Naive thymus-derived CD8-positive, alpha-beta T cell (primary cell): ENCODE data around the gene DLX6. TPM values are rescaled to one million over a fixed set of nuclear protein-coding genes. Genes with fewer than 3 reads are reported as not detected.
"Not testable (repeated sequence)": the region's sequence is repeated elsewhere in the genome, so short reads cannot be mapped to it uniquely, and the experiment has no call there.

Experiments
- ATAC-seq, 2 donors: fragments of 150-1000 bp; cut with Tn5 transposase in 1 of 2; sonication (Bioruptor Pico), chemical (Tn5 transposase) in 1 of 2; 1 replicate in 1 of 2; 2 replicates in 1 of 2; pipeline ENCODE4 v1.10.0; 2021; ENCODE audit warnings: mild to moderate bottlenecking in 2 of 2, moderate library complexity in 2 of 2
- POLR2A ChIA-PET: fragments of 350-600 bp; sonication (Branson Sonifier 250); formaldehyde crosslinking; loops from one replicate; lab custom pipeline; 2021; ENCODE audit warnings: antibody characterized with exemption; lab: Charles Lee
- DNase-seq, 10 donors: peaks; one replicate each; pipeline versions ENCODE4 v3.0.0 to v3.0.0-alpha.2; 2020 to 2022
- H3K27ac Mint-ChIP-seq, 10 donors: one replicate each; pipeline ENCODE4 v1.8.0; 2020 to 2022; ENCODE audit warnings: mild to moderate bottlenecking in 10 of 10, mixed read lengths in 10 of 10, moderate library complexity in 4 of 10, inconsistent platforms in 1 of 10
- H3K27me3 Mint-ChIP-seq, 5 donors: one replicate each; pipeline ENCODE4 v1.8.0; 2021 to 2022; ENCODE audit warnings: mixed read lengths in 5 of 5
- H3K36me3 Mint-ChIP-seq, 3 donors: one replicate each; pipeline ENCODE4 v1.8.0; 2020 to 2022; ENCODE audit warnings: mixed read lengths in 3 of 3, mild to moderate bottlenecking in 2 of 3, inconsistent platforms in 1 of 3
- H3K4me1 Mint-ChIP-seq, 4 donors: one replicate each; pipeline ENCODE4 v1.8.0; 2021 to 2022; ENCODE audit warnings: mixed read lengths in 4 of 4
- H3K4me3 Mint-ChIP-seq, 10 donors: one replicate each; pipeline ENCODE4 v1.8.0; 2020 to 2022; ENCODE audit warnings: mild to moderate bottlenecking in 10 of 10, mixed read lengths in 10 of 10, moderate library complexity in 6 of 10, inconsistent platforms in 1 of 10
- H3K9me3 Mint-ChIP-seq, 9 donors: one replicate each; pipeline ENCODE4 v1.8.0; 2020 to 2022; ENCODE audit warnings: mixed read lengths in 9 of 9, mild to moderate bottlenecking in 3 of 9, inconsistent platforms in 1 of 9, moderate library complexity in 1 of 9
- polyA plus RNA-seq, 3 donors: library from polyadenylated mRNA; unstranded; fragments of 300-500 nt; fragmentation: Illumina TruSeq; gene quantifications; one replicate each; pipeline ENCODE4 v1.2.3, GENCODE V29; 2021
- total RNA-seq, 8 experiments: library from RNA in 2 of 8; stranded (reverse) in 2 of 8; gene quantifications; one replicate each; pipeline ENCODE4 v1.2.3 and lab custom pipeline; 2021 to 2026

Gene DLX6
- total and polyA plus RNA-seq, 5 experiments from 2014 or later = not detected

GRCh38 chr7:97022491-97023306 lies 17.3 kb downstream of the DLX6 start:
- peaks cover 0 to 7% (median 0%) of the 10 kb centered on the region in 9 donors for H3K9me3 Mint-ChIP-seq
- POLR2A ChIA-PET = no interaction called here
- H3K4me1 Mint-ChIP-seq = peaks cover 43 to 72% (median 55%) of the 10 kb centered on the region in 4 donors
- H3K27ac Mint-ChIP-seq = no peak overlapping the region
- peaks cover 0 to 9% (median 3%) of the 10 kb centered on the region in 3 donors for H3K36me3 Mint-ChIP-seq
- no peak for DNase-seq
- H3K27me3 Mint-ChIP-seq = peaks cover 67 to 99% (median 81%) of the 10 kb centered on the region in 5 donors
- ATAC-seq = no peak
- peak overlapping the region in 7 of 10 donors; percentile 14 to 64 (median 44) for H3K4me3 Mint-ChIP-seq

- peak within 1 kb of the TSS in 1 of 10 donors; percentile 45 for H3K27ac Mint-ChIP-seq
- peaks cover 40 to 75% (median 57%) of the 10 kb centered on the region in 4 donors for H3K4me1 Mint-ChIP-seq
- no peak for DNase-seq
These were observed 19.1 kb downstream of the DLX6 start, which contains the start of gene DLX5 for GRCh38 chr7:97024209-97025129. Gene DLX5 (minus strand): TSS chr7:97024831. CDS start chr7:97024623, 208 bp downstream.

GRCh38 chr7:97025130-97025499 lies 19.8 kb downstream of the DLX6 start:
- peaks cover 0 to 9% (median 3%) of the 10 kb centered on the region in 3 donors for H3K36me3 Mint-ChIP-seq
- DNase-seq (no peak), ATAC-seq (no peak)
- POLR2A ChIA-PET = no interaction called here
- H3K4me3 Mint-ChIP-seq = peak overlapping the region in 4 of 10 donors; percentile 18 to 82 (median 31)
- peaks cover 40 to 75% (median 57%) of the 10 kb centered on the region in 4 donors for H3K4me1 Mint-ChIP-seq
- H3K9me3 Mint-ChIP-seq = peaks cover 0 to 7% (median 0%) of the 10 kb centered on the region in 9 donors
- no peak overlapping the region for H3K27ac Mint-ChIP-seq
- H3K27me3 Mint-ChIP-seq = peaks cover 59 to 91% (median 73%) of the 10 kb centered on the region in 5 donors

More at GRCh38 chr7:97024209-97025129, 19.1 kb downstream of the DLX6 start, which contains the start of gene DLX5:
- H3K4me3 Mint-ChIP-seq = peak within 1 kb of the TSS in 8 of 10 donors; percentile 42 to 96 (median 78)
- POLR2A ChIA-PET = no interaction called here
- peaks cover 63 to 96% (median 77%) of the 10 kb centered on the region in 5 donors for H3K27me3 Mint-ChIP-seq
- H3K9me3 Mint-ChIP-seq = peaks cover 0 to 7% (median 0%) of the 10 kb centered on the region in 9 donors
- peaks cover 0 to 9% (median 3%) of the 10 kb centered on the region in 3 donors for H3K36me3 Mint-ChIP-seq
- no peak for ATAC-seq

GRCh38 chr7:97025983-97026714 lies 20.8 kb downstream of the DLX6 start:
- peak overlapping the region; percentile 79 to 96 (median 88) for H3K4me3 Mint-ChIP-seq
- ATAC-seq = peak; percentile 54 to 59
- POLR2A ChIA-PET = no interaction called here
- peaks cover 53 to 88% (median 70%) of the 10 kb centered on the region in 5 donors for H3K27me3 Mint-ChIP-seq
- peaks cover 40 to 67% (median 53%) of the 10 kb centered on the region in 4 donors for H3K4me1 Mint-ChIP-seq
- H3K9me3 Mint-ChIP-seq = peaks cover 0 to 4% (median 0%) of the 10 kb centered on the region in 9 donors
- peaks cover 0 to 9% (median 3%) of the 10 kb centered on the region in 3 donors for H3K36me3 Mint-ChIP-seq
- DNase-seq = peak in 2 of 10 donors; percentile 27 to 29
- peak overlapping the region in 3 of 10 donors; percentile 37 to 68 (median 56) for H3K27ac Mint-ChIP-seq

- Mint-ChIP-seq H3K27ac (peak overlapping the region in 2 of 10 donors; percentile 56 to 68), H3K4me1 (peaks cover 40 to 60% (median 48%) of the 10 kb centered on the region in 4 donors), H3K9me3 (peaks cover 0 to 4% (median 0%) of the 10 kb centered on the region in 9 donors), H3K4me3 (peak overlapping the region; percentile 79 to 96 (median 88)), H3K27me3 (peaks cover 55 to 88% (median 70%) of the 10 kb centered on the region in 5 donors), H3K36me3 (peaks cover 0 to 9% (median 3%) of the 10 kb centered on the region in 3 donors)
- DNase-seq (peak in 1 of 10 donors; percentile 14), ATAC-seq (peak; percentile 6 to 20)
- POLR2A ChIA-PET = no interaction called here
These were observed 21.5 kb downstream of the DLX6 start for GRCh38 chr7:97026715-97027426.

GRCh38 chr7:97027427-97028234 lies 22.3 kb downstream of the DLX6 start:
- POLR2A ChIA-PET = no interaction called here
- Mint-ChIP-seq H3K27me3 (peaks cover 53 to 88% (median 69%) of the 10 kb centered on the region in 5 donors), H3K4me3 (peak overlapping the region; percentile 79 to 96 (median 88)), H3K27ac (peak overlapping the region in 1 of 10 donors; percentile 62), H3K4me1 (peaks cover 32 to 53% (median 40%) of the 10 kb centered on the region in 4 donors), H3K9me3 (no peaks in the 10 kb centered on the region), H3K36me3 (peaks cover 0 to 4% (median 2%) of the 10 kb centered on the region in 3 donors)
- ATAC-seq (peak; percentile 67 to 85), DNase-seq (peak; percentile 43 to 77 (median 60))

- H3K4me1 Mint-ChIP-seq, H3K36me3 Mint-ChIP-seq, DNase-seq, H3K9me3 Mint-ChIP-seq, H3K27ac Mint-ChIP-seq, POLR2A ChIA-PET, H3K4me3 Mint-ChIP-seq, ATAC-seq: not testable (repeated sequence)
- peaks cover 16 to 32% (median 28%) of the 10 kb centered on the region in 5 donors for H3K27me3 Mint-ChIP-seq
These were observed 29.0 kb downstream of the DLX6 start for GRCh38 chr7:97034213-97034852.

GRCh38 chr7:97039374-97040065 lies 34.2 kb downstream of the DLX6 start:
- ATAC-seq (no peak), DNase-seq (no peak)
- Mint-ChIP-seq H3K4me1 (no peaks in the 10 kb centered on the region), H3K4me3 (no peak overlapping the region), H3K27me3 (peaks cover 29 to 49% (median 42%) of the 10 kb centered on the region in 5 donors), H3K36me3 (no peaks in the 10 kb centered on the region), H3K9me3 (no peaks in the 10 kb centered on the region), H3K27ac (no peak overlapping the region)
- POLR2A ChIA-PET = no interaction called here

GRCh38 chr7:97043281-97043680 lies 37.9 kb downstream of the DLX6 start:
- POLR2A ChIA-PET = no interaction called here
- Mint-ChIP-seq H3K27me3 (peaks cover 25 to 64% (median 46%) of the 10 kb centered on the region in 5 donors), H3K4me3 (no peak overlapping the region), H3K4me1 (no peaks in the 10 kb centered on the region), H3K27ac (no peak overlapping the region), H3K9me3 (no peaks in the 10 kb centered on the region), H3K36me3 (no peaks in the 10 kb centered on the region)
- no peak for DNase-seq
- no peak for ATAC-seq
